Measurements from ENCODE around the gene ARHGAP23. TPM values are rescaled to one million over a fixed set of nuclear protein-coding genes. Genes with fewer than 3 reads are reported as not detected.

The ARHGAP23 gene
- polyA plus RNA-seq, 1 donor (not counting 4 experiments of a cell fraction or from before 2014, with no cell fraction given): 6.1 TPM

DNA sequence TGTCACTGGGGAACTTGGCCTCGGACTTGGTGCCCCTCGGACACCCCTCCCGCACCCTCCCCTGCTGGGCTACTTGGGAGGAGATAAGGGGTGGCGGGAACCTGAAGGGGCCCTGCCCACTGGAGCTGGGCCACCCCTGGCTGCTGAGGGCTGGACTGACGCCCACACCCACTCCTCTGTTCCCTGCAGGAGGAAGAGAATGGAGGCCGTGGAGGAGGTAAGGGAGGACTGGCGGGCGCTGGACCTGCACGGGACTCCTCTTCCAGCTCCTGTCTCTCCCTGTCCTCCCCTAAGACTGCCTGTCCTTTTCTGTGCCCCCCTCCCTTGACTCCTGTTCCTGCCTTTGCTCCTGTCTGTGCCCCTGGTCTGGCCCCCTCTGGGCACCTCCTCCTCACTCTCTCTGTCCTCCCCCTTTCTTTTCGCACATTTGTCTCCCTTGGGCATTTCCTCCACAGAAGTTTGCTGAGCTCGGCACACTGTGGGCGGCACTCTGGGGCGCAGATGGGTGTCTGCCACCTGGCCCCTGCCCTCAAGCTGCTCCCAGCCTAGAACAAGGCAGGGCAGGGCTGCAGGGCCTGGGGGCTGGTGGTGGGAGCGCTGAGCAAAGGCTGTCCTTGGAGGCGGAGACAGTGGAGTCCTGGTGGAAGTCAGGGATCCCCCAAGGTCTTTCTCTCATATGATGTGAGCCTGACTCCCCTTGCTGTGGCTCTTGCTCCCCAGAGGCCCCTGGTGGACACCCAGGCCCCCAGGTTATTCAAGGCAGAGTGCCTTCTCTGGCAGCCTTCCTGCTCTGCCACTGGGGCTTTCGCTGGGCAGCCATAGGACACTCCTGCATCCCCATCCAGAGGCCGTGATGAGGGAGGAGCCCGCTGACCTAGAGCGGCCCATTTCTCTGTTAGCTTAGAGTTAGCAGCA lies 32.7 kb downstream of the ARHGAP23 start:
- no peak overlapping the region for H3K27ac ChIP-seq (ENCODE audit: control insufficient read depth, insufficient read depth, low read length)
- no peaks in the 10 kb centered on the region for H3K9me1 ChIP-seq (ENCODE audit: control insufficient read depth, extremely low read depth, insufficient read depth, low read length)
- H3K27me3 ChIP-seq (ENCODE audit: control insufficient read depth, extremely low read depth, insufficient read depth, low read length): no peaks in the 10 kb centered on the region
- dilution Hi-C loops (cut with MboI; ENCODE audit: extremely low pct_ligation_motif_present, low sequenced_read_pairs): no loop called here
- H3K36me3 ChIP-seq (ENCODE audit: control insufficient read depth in 2 of 2, extremely low read depth in 1 of 2, insufficient read depth in 2 of 2, low read length in 2 of 2): peaks cover 21 to 47% of the 10 kb centered on the region in 2 experiments
- TF ChIP-seq EZH2 (IDR thresholded peaks at IDR 0.05; ENCODE audit: low read length): no peak
- TF ChIP-seq, protein P1, sequence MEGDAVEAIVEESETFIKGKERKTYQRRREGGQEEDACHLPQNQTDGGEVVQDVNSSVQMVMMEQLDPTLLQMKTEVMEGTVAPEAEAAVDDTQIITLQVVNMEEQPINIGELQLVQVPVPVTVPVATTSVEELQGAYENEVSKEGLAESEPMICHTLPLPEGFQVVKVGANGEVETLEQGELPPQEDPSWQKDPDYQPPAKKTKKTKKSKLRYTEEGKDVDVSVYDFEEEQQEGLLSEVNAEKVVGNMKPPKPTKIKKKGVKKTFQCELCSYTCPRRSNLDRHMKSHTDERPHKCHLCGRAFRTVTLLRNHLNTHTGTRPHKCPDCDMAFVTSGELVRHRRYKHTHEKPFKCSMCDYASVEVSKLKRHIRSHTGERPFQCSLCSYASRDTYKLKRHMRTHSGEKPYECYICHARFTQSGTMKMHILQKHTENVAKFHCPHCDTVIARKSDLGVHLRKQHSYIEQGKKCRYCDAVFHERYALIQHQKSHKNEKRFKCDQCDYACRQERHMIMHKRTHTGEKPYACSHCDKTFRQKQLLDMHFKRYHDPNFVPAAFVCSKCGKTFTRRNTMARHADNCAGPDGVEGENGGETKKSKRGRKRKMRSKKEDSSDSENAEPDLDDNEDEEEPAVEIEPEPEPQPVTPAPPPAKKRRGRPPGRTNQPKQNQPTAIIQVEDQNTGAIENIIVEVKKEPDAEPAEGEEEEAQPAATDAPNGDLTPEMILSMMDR (optimal IDR thresholded peaks at IDR 0.05 in 1 of 3, IDR thresholded peaks at IDR 0.05 in 1 of 3, conservative IDR thresholded peaks at IDR 0.05 in 1 of 3; ENCODE audit: extremely low read depth in 1 of 3, insufficient read depth in 2 of 3, low read length in 3 of 3): no peak
- no peak overlapping the region for H2AFZ ChIP-seq (ENCODE audit: control insufficient read depth, low read length)
- FAIRE-seq (no peak), DNase-seq (ENCODE audit: low read depth, low spot score) (no peak)
- no peaks in the 10 kb centered on the region for H3K9me3 ChIP-seq (ENCODE audit: control insufficient read depth, low read depth, low read length)
- H3K4me2 ChIP-seq (ENCODE audit: control insufficient read depth, extremely low read depth, insufficient read depth, low read depth, low read length): no peak overlapping the region
- peaks cover 25% of the 10 kb centered on the region for H3K4me1 ChIP-seq (ENCODE audit: control insufficient read depth, extremely low read depth, insufficient read depth, low read length)
- peaks cover 15% of the 10 kb centered on the region for H3K79me2 ChIP-seq (ENCODE audit: control insufficient read depth, insufficient read depth, low read length)
- no peak overlapping the region for H3K4me3 ChIP-seq (ENCODE audit: control insufficient read depth in 2 of 3, extremely low read depth in 1 of 3, insufficient read depth in 2 of 3, low read depth in 1 of 3, low read length in 3 of 3)
- H3K9ac ChIP-seq (ENCODE audit: control insufficient read depth, extremely low read depth, insufficient read depth, low read length): no peak overlapping the region
- peaks cover 6% of the 10 kb centered on the region for H4K20me1 ChIP-seq (ENCODE audit: control insufficient read depth, extremely low read depth, insufficient read depth, low read length)

DNA sequence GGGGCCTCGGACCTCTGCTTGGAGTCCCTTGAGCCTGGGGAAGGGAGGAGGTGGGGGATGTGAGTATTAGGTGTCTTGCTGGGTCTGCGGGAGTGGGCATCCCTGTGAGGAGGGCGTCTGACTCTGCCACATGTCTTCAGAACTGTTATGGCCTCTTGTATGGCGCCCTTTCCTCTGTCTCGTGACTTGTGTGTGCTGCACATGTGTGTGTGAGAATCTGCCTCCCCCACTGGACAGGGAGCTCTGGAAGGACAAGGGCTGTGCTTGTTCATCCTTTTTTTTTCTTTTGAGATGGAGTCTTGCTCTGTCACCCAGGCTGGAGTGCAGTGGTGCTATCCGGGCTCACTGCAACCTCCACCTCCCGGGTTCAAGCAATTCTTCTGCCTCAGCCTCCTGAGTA lies 33.4 kb downstream of the ARHGAP23 start:
- FAIRE-seq: no peak
- Histone ChIP-seq H3K27me3 (ENCODE audit: control insufficient read depth, extremely low read depth, insufficient read depth, low read length) (no peaks in the 10 kb centered on the region), H3K4me3 (ENCODE audit: control insufficient read depth in 2 of 3, extremely low read depth in 1 of 3, insufficient read depth in 2 of 3, low read depth in 1 of 3, low read length in 3 of 3) (no peak overlapping the region), H4K20me1 (ENCODE audit: control insufficient read depth, extremely low read depth, insufficient read depth, low read length) (peaks cover 3% of the 10 kb centered on the region), H3K9me3 (ENCODE audit: control insufficient read depth, low read depth, low read length) (no peaks in the 10 kb centered on the region), H3K4me1 (ENCODE audit: control insufficient read depth, extremely low read depth, insufficient read depth, low read length) (peaks cover 22% of the 10 kb centered on the region), H3K9ac (ENCODE audit: control insufficient read depth, extremely low read depth, insufficient read depth, low read length) (no peak overlapping the region), H3K9me1 (ENCODE audit: control insufficient read depth, extremely low read depth, insufficient read depth, low read length) (no peaks in the 10 kb centered on the region), H3K79me2 (ENCODE audit: control insufficient read depth, insufficient read depth, low read length) (peaks cover 14% of the 10 kb centered on the region), H3K27ac (ENCODE audit: control insufficient read depth, insufficient read depth, low read length) (no peak overlapping the region), H3K4me2 (ENCODE audit: control insufficient read depth, extremely low read depth, insufficient read depth, low read depth, low read length) (no peak overlapping the region), H3K36me3 (ENCODE audit: control insufficient read depth in 2 of 2, extremely low read depth in 1 of 2, insufficient read depth in 2 of 2, low read length in 2 of 2) (peaks cover 21 to 42% of the 10 kb centered on the region in 2 experiments), H2AFZ (ENCODE audit: control insufficient read depth, low read length) (no peak overlapping the region)
- dilution Hi-C loops (cut with MboI; ENCODE audit: extremely low pct_ligation_motif_present, low sequenced_read_pairs): no loop called here
- TF ChIP-seq EZH2 (IDR thresholded peaks at IDR 0.05; ENCODE audit: low read length): no peak
- TF ChIP-seq, protein P1 (optimal IDR thresholded peaks at IDR 0.05 in 1 of 3, IDR thresholded peaks at IDR 0.05 in 1 of 3, conservative IDR thresholded peaks at IDR 0.05 in 1 of 3; ENCODE audit: extremely low read depth in 1 of 3, insufficient read depth in 2 of 3, low read length in 3 of 3): no peak
- no peak for DNase-seq (ENCODE audit: low read depth, low spot score)

All from keratinocyte (primary cell).